GM18519 (cell line): ENCODE results near the gene KIF1A.

Experiments used
- ATAC-seq: cut with Tn5 transposase; IDR thresholded peaks from one replicate; pipeline ENCODE4 v1.9.1; 2021; ENCODE audit warnings: mild to moderate bottlenecking, moderate library complexity; ENCODE audit not compliant: unreplicated experiment, low FRiP score

Gene KIF1A

GRCh38 chr2:240672701-240673190, 147.3 kb downstream of the KIF1A start:
- ATAC-seq, result no peak

GRCh38 chr2:240672076-240672700, 147.8 kb downstream of the KIF1A start:
- no peak for ATAC-seq

GRCh38 chr2:240670950-240671349, 149.1 kb downstream of the KIF1A start:
- no peak for ATAC-seq

GRCh38 chr2:240670402-240670801, 149.6 kb downstream of the KIF1A start:
- ATAC-seq, result no peak

- no peak for ATAC-seq
Measured at GRCh38 chr2:240664622-240665021, 155.4 kb downstream of the KIF1A start.
